Activated naive CD8-positive, alpha-beta T cell treated with anti-CD3 and anti-CD28 coated beads, Interleukin-2, amount 10 ng/mL, durations not matched to agents 7 days and 5 days (primary cell): ENCODE data around the gene KCNIP1. TPM values are rescaled to one million over a fixed set of nuclear protein-coding genes. Genes with fewer than 3 reads are reported as not detected.

Experiments
- ATAC-seq: fragments of 150-1000 bp; cut with Tn5 transposase; one replicate; pipeline ENCODE4 v1.10.0; 2021; ENCODE audit warnings: low read depth, moderate library complexity
- POLR2A ChIA-PET: fragments of 350-600 bp; sonication (Branson Sonifier 250); formaldehyde crosslinking; loops from one replicate; lab custom pipeline; 2021; ENCODE audit warnings: antibody characterized with exemption; lab: Charles Lee
- DNase-seq: peaks from one replicate; pipeline ENCODE4 v3.0.0; 2021
- H3K27ac Mint-ChIP-seq: one replicate; pipeline ENCODE4 v1.8.0; 2022; ENCODE audit warnings: mild to moderate bottlenecking, mixed read lengths
- H3K27me3 Mint-ChIP-seq: one replicate; pipeline ENCODE4 v1.8.0; 2022; ENCODE audit warnings: mild to moderate bottlenecking, moderate library complexity, mixed read lengths
- H3K36me3 Mint-ChIP-seq: one replicate; pipeline ENCODE4 v1.8.0; 2021; ENCODE audit warnings: mild to moderate bottlenecking, mixed read lengths
- H3K4me1 Mint-ChIP-seq: one replicate; pipeline ENCODE4 v1.8.0; 2021; ENCODE audit warnings: mixed read lengths
- H3K4me3 Mint-ChIP-seq: one replicate; pipeline ENCODE4 v1.8.0; 2022; ENCODE audit warnings: mild to moderate bottlenecking, moderate library complexity, mixed read lengths
- H3K9me3 Mint-ChIP-seq: one replicate; pipeline ENCODE4 v1.8.0; 2021; ENCODE audit warnings: mixed read lengths
- total RNA-seq, 2 experiments: library from RNA; stranded (reverse); gene quantifications; one replicate each; pipeline ENCODE4 v1.2.3, GENCODE V29; 2021

Gene KCNIP1
- total RNA-seq, 2 experiments from 2014 or later: not detected

- H3K27me3 Mint-ChIP-seq: no peaks in the 10 kb centered on the region
- no peak for DNase-seq
- H3K9me3 Mint-ChIP-seq: no peaks in the 10 kb centered on the region
- no peak for ATAC-seq
- no peak overlapping the region for H3K4me3 Mint-ChIP-seq
- no peaks in the 10 kb centered on the region for H3K4me1 Mint-ChIP-seq
- no peaks in the 10 kb centered on the region for H3K36me3 Mint-ChIP-seq
- no peak overlapping the region for H3K27ac Mint-ChIP-seq
- POLR2A ChIA-PET: no interaction called here
Measured at GRCh38 chr5:170785416-170785815, 281.6 kb downstream of the KCNIP1 start.

Other genes starting within 250 kb of the KCNIP1 start
- gene LCP2, start 206.2 kb upstream of the KCNIP1 start, total RNA-seq: 100 to 1,000 TPM; 444 to 452 TPM
- not detected for gene KCNMB1, start 114.7 kb upstream of the KCNIP1 start, total RNA-seq